Skeletal muscle cell (primary cell): Measurements from ENCODE around the gene FOXE1.

Source experiments
- DNase-seq: peaks from one replicate; pipeline ENCODE4 v3.0.0-alpha.2; 2010; ENCODE audit warnings: low read depth
- H3K4me3 ChIP-seq: 2 replicates; pipeline ENCODE4 v1.5.1; 2011; ENCODE audit warnings: low read depth, mild to moderate bottlenecking, control low read depth, low read length, moderate library complexity

FOXE1 gene

GRCh38 chr9:97853056-97853843 is at the start of gene FOXE1:
Gene FOXE1, plus strand, starts transcription at chr9:97853226. Its CDS starts 689 bp downstream, at chr9:97853915.
- H3K4me3 ChIP-seq = peak within 1 kb of the TSS; percentile 17

GRCh38 chr9:97804059-97804365 is 49.0 kb upstream of the FOXE1 start:
- DNase-seq = no peak

More at GRCh38 chr9:97853056-97853843, at the start of gene FOXE1:
- DNase-seq = no peak

GRCh38 chr9:97806721-97807120 is 46.3 kb upstream of the FOXE1 start:
- no peak overlapping the region for H3K4me3 ChIP-seq
- DNase-seq = no peak

More at GRCh38 chr9:97804059-97804365, 49.0 kb upstream of the FOXE1 start:
- no peak overlapping the region for H3K4me3 ChIP-seq

GRCh38 chr9:97807681-97808080 is 45.3 kb upstream of the FOXE1 start:
- DNase-seq = no peak
- H3K4me3 ChIP-seq = no peak overlapping the region

- H3K4me3 ChIP-seq = no peak overlapping the region
- DNase-seq = no peak
Measured at GRCh38 chr9:97808415-97808814, 44.6 kb upstream of the FOXE1 start.

- H3K4me3 ChIP-seq = no peak overlapping the region
- no peak for DNase-seq
Measured at GRCh38 chr9:97808972-97809371, 44.1 kb upstream of the FOXE1 start.

- DNase-seq = no peak
- H3K4me3 ChIP-seq = no peak overlapping the region
Measured at GRCh38 chr9:97809666-97810344, 43.2 kb upstream of the FOXE1 start.

GRCh38 chr9:97811533-97812246 is 41.3 kb upstream of the FOXE1 start:
- H3K4me3 ChIP-seq = no peak overlapping the region
- DNase-seq = peak; percentile 4

- DNase-seq = no peak
- no peak overlapping the region for H3K4me3 ChIP-seq
Measured at GRCh38 chr9:97812247-97812543, 40.8 kb upstream of the FOXE1 start.

- no peak overlapping the region for H3K4me3 ChIP-seq
- DNase-seq = no peak
Measured at GRCh38 chr9:97813072-97813471, 40.0 kb upstream of the FOXE1 start.

- H3K4me3 ChIP-seq = no peak overlapping the region
- no peak for DNase-seq
Measured at GRCh38 chr9:97819735-97820134, 33.3 kb upstream of the FOXE1 start.

GRCh38 chr9:97820373-97820772 is 32.7 kb upstream of the FOXE1 start:
- DNase-seq = no peak
- H3K4me3 ChIP-seq = no peak overlapping the region

- H3K4me3 ChIP-seq = no peak overlapping the region
- DNase-seq = no peak
Measured at GRCh38 chr9:97830884-97831829, 21.9 kb upstream of the FOXE1 start.

GRCh38 chr9:97831843-97832636 is 21.0 kb upstream of the FOXE1 start:
- DNase-seq = no peak
- H3K4me3 ChIP-seq = no peak overlapping the region

GRCh38 chr9:97840521-97840920 is 12.5 kb upstream of the FOXE1 start:
- H3K4me3 ChIP-seq = no peak overlapping the region
- DNase-seq = no peak

GRCh38 chr9:97842960-97843359 is 10.1 kb upstream of the FOXE1 start:
- H3K4me3 ChIP-seq = no peak overlapping the region
- no peak for DNase-seq

- DNase-seq = peak; percentile 2
- no peak overlapping the region for H3K4me3 ChIP-seq
Measured at GRCh38 chr9:97845130-97845529, 7.9 kb upstream of the FOXE1 start.

GRCh38 chr9:97845763-97846162 is 7.3 kb upstream of the FOXE1 start:
- H3K4me3 ChIP-seq = no peak overlapping the region
- no peak for DNase-seq

- DNase-seq = no peak
- H3K4me3 ChIP-seq = no peak overlapping the region
Measured at GRCh38 chr9:97846347-97846746, 6.7 kb upstream of the FOXE1 start.
